AG08396 (cell line): ENCODE results near the gene BBIP1.
"Not testable (repeated sequence)": the region's sequence is repeated elsewhere in the genome, so short reads cannot be mapped to it uniquely, and the experiment has no call there.

ENCODE experiments used
- DNase-seq: peaks from one replicate; pipeline ENCODE4 v3.0.0; 2012; ENCODE audit warnings: low spot score, mixed read lengths

The BBIP1 gene

GRCh38 chr10:110885932-110886674, 32.9 kb downstream of the BBIP1 start:
- DNase-seq, result no peak

GRCh38 chr10:110883924-110884323, 35.1 kb downstream of the BBIP1 start:
- no peak for DNase-seq

- no peak for DNase-seq
Measured at GRCh38 chr10:110881905-110882304, 37.1 kb downstream of the BBIP1 start.

GRCh38 chr10:110881247-110881646, 37.7 kb downstream of the BBIP1 start:
- DNase-seq, result no peak

GRCh38 chr10:110880012-110880411, 39.0 kb downstream of the BBIP1 start:
- no peak for DNase-seq

- DNase-seq, result no peak
Measured at GRCh38 chr10:110876788-110877187, 42.2 kb downstream of the BBIP1 start.

- DNase-seq, result no peak
Measured at GRCh38 chr10:110876000-110876399, 43.0 kb downstream of the BBIP1 start.

GRCh38 chr10:110873951-110874350, 45.0 kb downstream of the BBIP1 start:
- no peak for DNase-seq

- no peak for DNase-seq
Measured at GRCh38 chr10:110872984-110873923, 45.7 kb downstream of the BBIP1 start.

GRCh38 chr10:110872145-110872983, 46.6 kb downstream of the BBIP1 start:
- DNase-seq, result peak; percentile 47

GRCh38 chr10:110871298-110872084, 47.5 kb downstream of the BBIP1 start, which contains the start of gene PDCD4:
TSS of gene PDCD4 (plus strand) at chr10:110871928. CDS start at chr10:110876028, 4,100 bp downstream.
- peak; percentile 97 for DNase-seq

GRCh38 chr10:110870823-110871297, 48.1 kb downstream of the BBIP1 start:
- DNase-seq, result no peak

- no peak for DNase-seq
Measured at GRCh38 chr10:110868981-110869380, 50.0 kb downstream of the BBIP1 start.

GRCh38 chr10:110867807-110868465, 51.0 kb downstream of the BBIP1 start:
- no peak for DNase-seq

- DNase-seq, result not testable (repeated sequence)
Measured at GRCh38 chr10:110867011-110867806, 51.8 kb downstream of the BBIP1 start.

- DNase-seq, result no peak
Measured at GRCh38 chr10:110865809-110866482, 53.0 kb downstream of the BBIP1 start.

GRCh38 chr10:110865186-110865808, 53.7 kb downstream of the BBIP1 start:
- peak; percentile 36 for DNase-seq

- no peak for DNase-seq
Measured at GRCh38 chr10:110864662-110865140, 54.3 kb downstream of the BBIP1 start.
